ENCODE data around the gene NUP98. TPM values are rescaled to one million over a fixed set of nuclear protein-coding genes. Genes with fewer than 3 reads are reported as not detected.

NUP98 gene
- total RNA-seq, 4 donors from 2014 or later: 91.5 to 122 (median 115) TPM

- Histone ChIP-seq H3K27me3 (no peaks in the 10 kb centered on the region), H3K27ac (no peak overlapping the region), H3K36me3 (peaks cover 23% of the 10 kb centered on the region), H3K9me3 (no peaks in the 10 kb centered on the region), H3K4me1 (peaks cover 15% of the 10 kb centered on the region), H3K4me3 (no peak overlapping the region)
- TF ChIP-seq CTCF (IDR thresholded peaks at IDR 0.05): no peak
- TF ChIP-seq POLR2A (IDR thresholded peaks at IDR 0.05): no peak
- TF ChIP-seq EP300 (IDR thresholded peaks at IDR 0.05): no peak
- TF ChIP-seq POLR2AphosphoS5 (IDR thresholded peaks at IDR 0.05): no peak
- 86% methylated on average over 4 of the region's 4 CpGs for WGBS
- no peak for DNase-seq (ENCODE audit: low spot score in 2 of 2)
These were observed 13.7 kb downstream of the NUP98 start for GRCh38 chr11:3783611-3784010.

- H3K4me1 ChIP-seq: peaks cover 15% of the 10 kb centered on the region
These were observed 14.4 kb downstream of the NUP98 start for GRCh38 chr11:3782963-3783362.

GRCh38 chr11:3781423-3781822 is 15.9 kb downstream of the NUP98 start:
- peaks cover 40% of the 10 kb centered on the region for H3K36me3 ChIP-seq
- peaks cover 7% of the 10 kb centered on the region for H3K4me1 ChIP-seq
- H3K9me3 ChIP-seq: no peaks in the 10 kb centered on the region
- no peak overlapping the region for H3K27ac ChIP-seq
- TF ChIP-seq POLR2A (IDR thresholded peaks at IDR 0.05) (no peak), EP300 (IDR thresholded peaks at IDR 0.05) (no peak), POLR2AphosphoS5 (IDR thresholded peaks at IDR 0.05) (no peak), CTCF (IDR thresholded peaks at IDR 0.05) (no peak)
- H3K4me3 ChIP-seq: no peak overlapping the region
- no peak for DNase-seq (ENCODE audit: low spot score in 2 of 2)
- WGBS: 9% methylated on average over 2 of the region's 2 CpGs
- no peaks in the 10 kb centered on the region for H3K27me3 ChIP-seq

More at GRCh38 chr11:3782963-3783362, 14.4 kb downstream of the NUP98 start:
- Histone ChIP-seq H3K27me3 (no peaks in the 10 kb centered on the region), H3K36me3 (peaks cover 30% of the 10 kb centered on the region), H3K9me3 (no peaks in the 10 kb centered on the region), H3K4me3 (no peak overlapping the region), H3K27ac (no peak overlapping the region)
- TF ChIP-seq POLR2AphosphoS5 (IDR thresholded peaks at IDR 0.05): no peak
- no peak for TF ChIP-seq CTCF (IDR thresholded peaks at IDR 0.05)
- TF ChIP-seq POLR2A (IDR thresholded peaks at IDR 0.05): no peak
- TF ChIP-seq EP300 (IDR thresholded peaks at IDR 0.05): no peak
- DNase-seq (ENCODE audit: low spot score in 2 of 2): no peak
- WGBS: 91% methylated on average over 5 of the region's 5 CpGs

- 69% methylated on average over 7 of the region's 7 CpGs for WGBS
- Histone ChIP-seq H3K4me3 (no peak overlapping the region), H3K36me3 (peaks cover 83% of the 10 kb centered on the region)
These were observed 21.5 kb downstream of the NUP98 start for GRCh38 chr11:3775736-3776406.

More at GRCh38 chr11:3775736-3776406, 21.5 kb downstream of the NUP98 start:
- TF ChIP-seq POLR2AphosphoS5 (IDR thresholded peaks at IDR 0.05) (no peak), EP300 (IDR thresholded peaks at IDR 0.05) (no peak), CTCF (IDR thresholded peaks at IDR 0.05) (no peak), POLR2A (IDR thresholded peaks at IDR 0.05) (no peak)
- no peaks in the 10 kb centered on the region for H3K4me1 ChIP-seq
- no peak for DNase-seq (ENCODE audit: low spot score in 2 of 2)
- no peak overlapping the region for H3K27ac ChIP-seq
- no peaks in the 10 kb centered on the region for H3K27me3 ChIP-seq
- H3K9me3 ChIP-seq: no peaks in the 10 kb centered on the region
